GM23338 (cell line): ENCODE results near the gene ANKMY2. TPM values are rescaled to one million over a fixed set of nuclear protein-coding genes. Genes with fewer than 3 reads are reported as not detected.

Experiments
- ATAC-seq: fragments of 200-7000 bp; cut with Tn5 transposase; 3 replicates; pipeline ENCODE4 v1.9.1; 2020
- DNase-seq: peaks from one replicate; pipeline ENCODE4 v3.0.0-alpha.2; 2015; ENCODE audit warnings: low spot score
- H2AFZ ChIP-seq: fragments of 200-600 bp; sonication (generic); 2 replicates; pipeline ENCODE4 v1.8.0; 2016; ENCODE audit warnings: antibody characterized with exemption, mild to moderate bottlenecking, moderate library complexity
- H3F3A ChIP-seq: fragments of 200-600 bp; sonication (generic); replicated peaks from 2 replicates; pipeline ENCODE4 v1.8.0; 2017; ENCODE audit warnings: antibody characterized with exemption, mixed run types, low read depth
- H3K27ac ChIP-seq: fragments of 200-600 bp; sonication (generic); 2 replicates; pipeline ENCODE4 v1.6.1; 2016; ENCODE audit warnings: low read depth
- H3K27me3 ChIP-seq: fragments of 200-600 bp; sonication (generic); 2 replicates; pipeline ENCODE4 v1.8.0; 2016; ENCODE audit warnings: mild to moderate bottlenecking, mixed run types, moderate library complexity; ENCODE audit not compliant: insufficient read depth
- H3K36me3 ChIP-seq: fragments of 200-600 bp; sonication (generic); 2 replicates; pipeline ENCODE4 v1.8.0; 2016; ENCODE audit warnings: mild to moderate bottlenecking; ENCODE audit not compliant: insufficient read depth
- H3K4me1 ChIP-seq: fragments of 200-600 bp; sonication (generic); 2 replicates; pipeline ENCODE4 v1.8.0; 2016; ENCODE audit warnings: mild to moderate bottlenecking, moderate library complexity; ENCODE audit not compliant: insufficient read depth
- H3K4me2 ChIP-seq: fragments of 200-600 bp; sonication (generic); 2 replicates; pipeline ENCODE4 v1.7.1; 2017; ENCODE audit warnings: mixed run types
- H3K4me3 ChIP-seq: fragments of 200-600 bp; sonication (generic); 2 replicates; pipeline ENCODE4 v1.6.1; 2016; ENCODE audit warnings: mixed run types
- H3K79me2 ChIP-seq: fragments of 200-600 bp; sonication (generic); replicated peaks from 2 replicates; pipeline ENCODE4 v1.8.0; 2017; ENCODE audit warnings: mild to moderate bottlenecking; ENCODE audit not compliant: insufficient read depth
- H3K9me2 ChIP-seq: fragments of 200-600 bp; sonication (generic); 2 replicates; pipeline ENCODE4 v1.8.0; 2017; ENCODE audit not compliant: insufficient read depth
- H4K20me1 ChIP-seq: fragments of 200-600 bp; sonication (generic); replicated peaks from 2 replicates; pipeline ENCODE4 v1.8.0; 2017; ENCODE audit warnings: mild to moderate bottlenecking; ENCODE audit not compliant: insufficient read depth
- H3K27ac Mint-ChIP-seq: 2 replicates; pipeline ENCODE4 v1.8.0; 2020; ENCODE audit warnings: inconsistent platforms, mild to moderate bottlenecking, moderate library complexity, mixed read lengths
- H3K27me3 Mint-ChIP-seq: 3 replicates; pipeline ENCODE4 v1.8.0; 2022; ENCODE audit warnings: low read depth, mild to moderate bottlenecking, moderate library complexity, mixed read lengths, inconsistent platforms; ENCODE audit not compliant: insufficient read depth, poor library complexity
- H3K36me3 Mint-ChIP-seq: 3 replicates; pipeline ENCODE4 v1.8.0; 2021; ENCODE audit warnings: low read depth, mild to moderate bottlenecking, inconsistent platforms, moderate library complexity, mixed read lengths
- H3K4me1 Mint-ChIP-seq: 3 replicates; pipeline ENCODE4 v1.8.0; 2020; ENCODE audit warnings: mild to moderate bottlenecking, inconsistent platforms, mixed read lengths
- H3K4me3 Mint-ChIP-seq: 3 replicates; pipeline ENCODE4 v1.8.0; 2021; ENCODE audit warnings: moderate library complexity, mild to moderate bottlenecking, inconsistent platforms, mixed read lengths
- H3K9me3 Mint-ChIP-seq: 3 replicates; pipeline ENCODE4 v1.8.0; 2020; ENCODE audit warnings: moderate library complexity, mild to moderate bottlenecking, inconsistent platforms, mixed read lengths
- CTCF ChIP-seq, 2 experiments: fragments of 200-600 bp in 1 of 2; sonication (generic) in 1 of 2; conservative IDR thresholded peaks; 2 replicates each; pipeline versions ENCODE4 v1.5.1 to v1.6.1; 2016 to 2017; ENCODE audit warnings: antibody characterized with exemption in 2 of 2, low read depth in 2 of 2, mild to moderate bottlenecking in 2 of 2, moderate library complexity in 1 of 2
- EZH2phosphoT487 ChIP-seq: fragments of 200-600 bp; sonication (generic); IDR thresholded peaks from one replicate; pipeline ENCODE4 v1.8.1; 2018; ENCODE audit warnings: antibody characterized with exemption; ENCODE audit not compliant: unreplicated experiment
- NANOG ChIP-seq: IDR thresholded peaks from 2 replicates; pipeline ENCODE4 v1.6.1; 2016; ENCODE audit warnings: antibody characterized with exemption, borderline replicate concordance
- POLR2AphosphoS5 ChIP-seq: IDR thresholded peaks from 2 replicates; pipeline ENCODE4 v1.6.1; 2016; ENCODE audit warnings: antibody characterized with exemption, low read depth
- STAT1 ChIP-seq: IDR thresholded peaks from one replicate; pipeline ENCODE4 v1.6.1; 2016; ENCODE audit warnings: antibody characterized with exemption; ENCODE audit not compliant: unreplicated experiment
- ZNF114 ChIP-seq: fragments of 250-450 bp; sonication (Bioruptor Pico); IDR thresholded peaks from 2 replicates; pipeline ENCODE4 v1.5.0; 2020; ENCODE audit warnings: mild to moderate bottlenecking, moderate library complexity
- ZNF331 ChIP-seq: fragments of 250-450 bp; sonication (Bioruptor Pico); IDR thresholded peaks from 2 replicates; pipeline ENCODE4 v1.5.0; 2020; ENCODE audit warnings: low read depth, mild to moderate bottlenecking, moderate library complexity
- ZNF462 ChIP-seq: fragments of 250-450 bp; sonication (Bioruptor Pico); IDR thresholded peaks from 2 replicates; pipeline ENCODE4 v1.5.0; 2020; ENCODE audit warnings: mild to moderate bottlenecking, moderate library complexity
- polyA plus RNA-seq: library from polyadenylated mRNA; unstranded; fragments of >200 nt; fragmentation: Nextera tagmentation; extraction: Ambion mirVana; gene quantifications from 2 replicates; pipeline ENCODE4 v1.2.1, GENCODE V29; 2016
- total RNA-seq: library from RNA; depleted of rRNA; stranded (reverse); fragments of >200 nt; shearing (Covaris generic); gene quantifications from 2 replicates; pipeline ENCODE4 v1.2.3, GENCODE V29; 2014

The ANKMY2 gene
- total and polyA plus RNA-seq, 2 experiments from 2014 or later: 4.4 to 9.5 TPM

GRCh38 chr7:16630654-16631053, 14.9 kb downstream of the ANKMY2 start (continued):
- peak; percentile 40; the same call in 1 of the 2 replicates for TF ChIP-seq ZNF462 (CRISPR knock-in tag)
- TF ChIP-seq NANOG: no peak
- no peak for TF ChIP-seq POLR2AphosphoS5

- H3K9me3 Mint-ChIP-seq: no peaks in the 10 kb centered on the region
- Histone ChIP-seq H3K27ac (no peak overlapping the region), H3K36me3 (no peaks in the 10 kb centered on the region), H3K4me1 (no peaks in the 10 kb centered on the region), H4K20me1 (no peaks in the 10 kb centered on the region; the same call in 1 of the 2 replicates), H3K9me2 (no peaks in the 10 kb centered on the region), H3F3A (no peaks in the 10 kb centered on the region), H3K27me3 (no peaks in the 10 kb centered on the region), H2AFZ (no peak overlapping the region), H3K4me2 (no peak overlapping the region), H3K79me2 (no peaks in the 10 kb centered on the region), H3K4me3 (no peak overlapping the region)
- no peak for DNase-seq
- no peak overlapping the region for H3K27ac Mint-ChIP-seq
- H3K4me3 Mint-ChIP-seq: no peak overlapping the region
- peaks cover 6% of the 10 kb centered on the region; the same call in 2 of the 3 replicates for H3K4me1 Mint-ChIP-seq
- no peak for ATAC-seq
- H3K36me3 Mint-ChIP-seq: peaks cover 2% of the 10 kb centered on the region; the same call in 1 of the 3 replicates
- H3K27me3 Mint-ChIP-seq: no peaks in the 10 kb centered on the region
- TF ChIP-seq ZNF462 (CRISPR knock-in tag) (no peak), EZH2phosphoT487 (no peak), CTCF (conservative IDR thresholded peaks at IDR 0.05; ENCODE audit: low read depth in 2 of 2) (no peak), POLR2AphosphoS5 (no peak), ZNF331 (CRISPR knock-in tag) (no peak), STAT1 (no peak), ZNF114 (CRISPR knock-in tag) (no peak)
Measured at GRCh38 chr7:16627236-16627635, 18.3 kb downstream of the ANKMY2 start.
